Trophoblast cell (in vitro differentiated cells and primary cell): ENCODE results near the gene IL36A.

Experiments used
- DNase-seq, 2 donors: peaks; one replicate each; pipeline ENCODE4 v3.0.0-alpha.2; 2016
- H2AFZ ChIP-seq: 2 replicates; pipeline ENCODE4 v1.6.1; 2013; ENCODE audit warnings: low read length, moderate library complexity, mild to moderate bottlenecking; ENCODE audit not compliant: insufficient read depth, poor library complexity
- H2AK5ac ChIP-seq: 2 replicates; pipeline ENCODE4 v1.6.1; 2013; ENCODE audit warnings: mild to moderate bottlenecking, low read length
- H2BK120ac ChIP-seq: 2 replicates; pipeline ENCODE4 v1.6.1; 2013; ENCODE audit warnings: low read length, mild to moderate bottlenecking, moderate library complexity; ENCODE audit not compliant: insufficient read depth, poor library complexity
- H2BK12ac ChIP-seq: 2 replicates; pipeline ENCODE4 v1.6.1; 2013; ENCODE audit warnings: mild to moderate bottlenecking, low read length, moderate library complexity
- H2BK5ac ChIP-seq: 2 replicates; pipeline ENCODE4 v1.6.1; 2013; ENCODE audit warnings: low read length, low read depth, moderate library complexity, mild to moderate bottlenecking; ENCODE audit not compliant: poor library complexity
- H3K14ac ChIP-seq: 2 replicates; pipeline ENCODE4 v1.6.1; 2013; ENCODE audit warnings: mild to moderate bottlenecking, low read length
- H3K18ac ChIP-seq: 2 replicates; pipeline ENCODE4 v1.6.1; 2013; ENCODE audit warnings: mild to moderate bottlenecking, low read length
- H3K23ac ChIP-seq: 2 replicates; pipeline ENCODE4 v1.6.1; 2013; ENCODE audit warnings: low read length
- H3K27ac ChIP-seq: 2 replicates; pipeline ENCODE4 v1.5.1; 2013; ENCODE audit warnings: low read depth, mild to moderate bottlenecking, inconsistent platforms, low read length, moderate library complexity
- H3K27me3 ChIP-seq: 2 replicates; pipeline ENCODE4 v1.6.1; 2013; ENCODE audit warnings: inconsistent platforms, mild to moderate bottlenecking, low read length, moderate library complexity; ENCODE audit not compliant: insufficient read depth
- H3K36me3 ChIP-seq, 2 experiments: 1 replicate in 1 of 2; 2 replicates in 1 of 2; pipeline ENCODE4 v1.6.1; 2013; ENCODE audit warnings: low read length in 2 of 2, mild to moderate bottlenecking in 2 of 2, moderate library complexity in 1 of 2; ENCODE audit not compliant: insufficient read depth in 2 of 2, control insufficient read depth in 1 of 2
- H3K4ac ChIP-seq: 2 replicates; pipeline ENCODE4 v1.6.1; 2013; ENCODE audit warnings: low read depth, mild to moderate bottlenecking, low read length, moderate library complexity
- H3K4me1 ChIP-seq, 2 experiments: 1 replicate in 1 of 2; 2 replicates in 1 of 2; pipeline ENCODE4 v1.6.1; 2013; ENCODE audit warnings: low read length in 2 of 2, mild to moderate bottlenecking in 2 of 2, moderate library complexity in 1 of 2; ENCODE audit not compliant: insufficient read depth in 2 of 2, control insufficient read depth in 1 of 2
- H3K4me2 ChIP-seq: 2 replicates; pipeline ENCODE4 v1.6.1; 2013; ENCODE audit warnings: inconsistent platforms, mild to moderate bottlenecking, low read length, moderate library complexity
- H3K4me3 ChIP-seq: 2 replicates; pipeline ENCODE4 v1.5.1; 2013; ENCODE audit warnings: mild to moderate bottlenecking, low read depth, low read length, inconsistent platforms
- H3K79me1 ChIP-seq: one replicate; pipeline ENCODE4 v1.6.1; 2013; ENCODE audit warnings: low read length
- H3K79me2 ChIP-seq: 2 replicates; pipeline ENCODE4 v1.6.1; 2013; ENCODE audit warnings: low read length, mild to moderate bottlenecking; ENCODE audit not compliant: control insufficient read depth, insufficient read depth, poor library complexity
- H3K9ac ChIP-seq: 2 replicates; pipeline ENCODE4 v1.6.1; 2013; ENCODE audit warnings: mild to moderate bottlenecking, low read length
- H3K9me3 ChIP-seq: 2 replicates; pipeline ENCODE4 v1.6.1; 2013; ENCODE audit warnings: low read depth, mild to moderate bottlenecking, control low read depth, inconsistent platforms, low read length; ENCODE audit not compliant: insufficient read depth
- H4K12ac ChIP-seq: 2 replicates; pipeline ENCODE4 v1.6.1; 2013; ENCODE audit warnings: low read depth, mild to moderate bottlenecking, low read length, moderate library complexity
- H4K8ac ChIP-seq: 2 replicates; pipeline ENCODE4 v1.6.1; 2013; ENCODE audit warnings: low read depth, mild to moderate bottlenecking, low read length, moderate library complexity
- H4K91ac ChIP-seq: one replicate; pipeline ENCODE4 v1.6.1; 2013; ENCODE audit warnings: low read depth, mild to moderate bottlenecking, low read length, moderate library complexity
- WGBS: extraction: QIAGEN DNeasy Blood & Tissue Kit; methylation state at CpG from one replicate; pipeline ENCODE4 v1.1.7; 2013; ENCODE audit warnings: missing lambda C conversion rate; ENCODE audit not compliant: insufficient read length, insufficient coverage; ENCODE audit errors: extremely low coverage; 5-methylcytosine and 5-hydroxymethylcytosine counted together

The IL36A gene

DNA sequence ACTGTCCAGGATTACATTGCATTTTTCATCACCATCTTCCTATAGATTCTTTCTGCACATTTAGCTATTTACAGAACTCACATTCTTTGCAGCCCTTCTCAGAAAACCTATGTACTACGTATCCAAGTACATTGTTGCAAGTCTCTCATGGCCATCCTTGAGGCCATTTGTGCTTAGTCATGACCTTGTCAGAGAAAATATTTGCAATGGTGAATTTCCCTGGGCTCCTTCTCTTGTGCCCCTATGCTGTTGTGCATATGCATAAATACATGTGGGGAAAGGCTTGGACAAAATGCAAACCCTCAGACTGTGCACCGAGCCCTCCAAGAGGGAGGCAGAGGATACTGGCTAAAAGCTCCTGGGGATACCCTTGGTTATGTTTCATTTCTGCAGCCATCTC, 19.5 kb downstream of the IL36A start:
- WGBS = no CpG with 5 or more reads among the region's 2 CpGs
- H2BK5ac ChIP-seq = no peak overlapping the region
- peak; percentile 12 to 64 for DNase-seq

DNA sequence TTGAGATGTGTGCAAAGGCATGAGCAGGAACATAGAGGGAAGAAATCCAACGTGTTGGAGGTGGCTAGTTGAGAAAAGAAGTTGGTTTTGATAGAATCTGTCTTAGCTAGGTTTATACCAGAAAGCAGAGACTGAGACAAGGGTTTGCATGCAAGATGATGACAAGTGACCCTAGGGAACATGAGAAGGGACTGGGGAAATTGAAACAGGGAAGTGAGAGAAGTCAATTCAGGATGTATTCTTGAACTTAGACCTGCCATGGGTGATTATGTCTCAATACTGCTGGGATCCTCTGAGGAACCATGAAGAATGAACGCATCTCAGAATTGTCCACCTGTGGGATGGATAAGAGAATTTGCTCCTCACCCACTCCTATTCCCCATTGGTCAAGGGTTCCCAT, 20.5 kb downstream of the IL36A start:
- no peaks in the 10 kb centered on the region for H3K79me2 ChIP-seq
- H3K79me1 ChIP-seq = no peaks in the 10 kb centered on the region
- H2AFZ ChIP-seq = no peak overlapping the region
- no peak overlapping the region for H3K27ac ChIP-seq
- H3K27me3 ChIP-seq = no peaks in the 10 kb centered on the region
- no peak overlapping the region for H3K23ac ChIP-seq
- H2BK12ac ChIP-seq = no peak overlapping the region
- WGBS = no CpG with 5 or more reads among the region's 2 CpGs
- DNase-seq = no peak
- no peaks in the 10 kb centered on the region for H3K4me1 ChIP-seq
- no peak overlapping the region for H2BK120ac ChIP-seq
- H4K8ac ChIP-seq = no peak overlapping the region
- no peaks in the 10 kb centered on the region for H3K36me3 ChIP-seq
- H4K12ac ChIP-seq = no peak overlapping the region
- no peak overlapping the region for H3K4me3 ChIP-seq
- H2AK5ac ChIP-seq = no peak overlapping the region
- H3K4me2 ChIP-seq = no peak overlapping the region
- H4K91ac ChIP-seq = no peak overlapping the region
- H3K14ac ChIP-seq = no peak overlapping the region
- H2BK5ac ChIP-seq = no peak overlapping the region
- H3K4ac ChIP-seq = no peak overlapping the region
- no peaks in the 10 kb centered on the region for H3K9me3 ChIP-seq
- H3K9ac ChIP-seq = no peak overlapping the region
- H3K18ac ChIP-seq = no peak overlapping the region

More for the DNA sequence above, 19.5 kb downstream of the IL36A start:
- Histone ChIP-seq H3K14ac (no peak overlapping the region), H4K8ac (no peak overlapping the region), H3K4me1 (no peaks in the 10 kb centered on the region), H3K79me2 (no peaks in the 10 kb centered on the region), H3K4ac (no peak overlapping the region), H2BK120ac (no peak overlapping the region), H3K27ac (no peak overlapping the region), H3K9me3 (no peaks in the 10 kb centered on the region), H3K4me2 (no peak overlapping the region), H3K23ac (no peak overlapping the region), H4K91ac (no peak overlapping the region), H2AK5ac (no peak overlapping the region), H3K4me3 (no peak overlapping the region), H3K9ac (no peak overlapping the region), H3K79me1 (no peaks in the 10 kb centered on the region), H3K36me3 (no peaks in the 10 kb centered on the region), H3K18ac (no peak overlapping the region), H3K27me3 (no peaks in the 10 kb centered on the region), H2AFZ (no peak overlapping the region), H4K12ac (no peak overlapping the region), H2BK12ac (no peak overlapping the region)

GRCh38 chr2:113027691-113028090, 22.4 kb downstream of the IL36A start:
- H2AFZ ChIP-seq = no peak overlapping the region
- no peak overlapping the region for H4K8ac ChIP-seq
- no peak overlapping the region for H3K4me3 ChIP-seq
- H3K14ac ChIP-seq = no peak overlapping the region
- H3K79me1 ChIP-seq = no peaks in the 10 kb centered on the region
- no peak overlapping the region for H2BK12ac ChIP-seq
- H3K79me2 ChIP-seq = no peaks in the 10 kb centered on the region
- no peak overlapping the region for H3K27ac ChIP-seq
- H4K91ac ChIP-seq = no peak overlapping the region
- H3K27me3 ChIP-seq = no peaks in the 10 kb centered on the region
- H2BK5ac ChIP-seq = no peak overlapping the region
- H3K9me3 ChIP-seq = no peaks in the 10 kb centered on the region
- H3K23ac ChIP-seq = no peak overlapping the region
- H4K12ac ChIP-seq = no peak overlapping the region
- no peak overlapping the region for H3K9ac ChIP-seq
- no peak overlapping the region for H3K18ac ChIP-seq
- WGBS = no CpG with 5 or more reads among the region's 2 CpGs
- no peak overlapping the region for H2AK5ac ChIP-seq
- no peak overlapping the region for H3K4ac ChIP-seq
- no peaks in the 10 kb centered on the region for H3K36me3 ChIP-seq
- no peaks in the 10 kb centered on the region for H3K4me1 ChIP-seq
- no peak overlapping the region for H3K4me2 ChIP-seq
- H2BK120ac ChIP-seq = no peak overlapping the region
- DNase-seq = no peak

GRCh38 chr2:113028112-113028511, 22.9 kb downstream of the IL36A start:
- H3K79me2 ChIP-seq = no peaks in the 10 kb centered on the region
- no peaks in the 10 kb centered on the region for H3K79me1 ChIP-seq
- no peak overlapping the region for H3K9ac ChIP-seq
- no peak overlapping the region for H3K27ac ChIP-seq
- H2AK5ac ChIP-seq = no peak overlapping the region
- H4K8ac ChIP-seq = no peak overlapping the region
- no peak for DNase-seq
- no peak overlapping the region for H2BK120ac ChIP-seq
- no peak overlapping the region for H3K4me2 ChIP-seq
- no peaks in the 10 kb centered on the region for H3K36me3 ChIP-seq
- H2AFZ ChIP-seq = no peak overlapping the region
- no peak overlapping the region for H3K18ac ChIP-seq
- no peak overlapping the region for H3K23ac ChIP-seq
- no peaks in the 10 kb centered on the region for H3K27me3 ChIP-seq
- no CpG with 5 or more reads among the region's 1 CpG for WGBS
- no peaks in the 10 kb centered on the region for H3K4me1 ChIP-seq
- no peak overlapping the region for H2BK5ac ChIP-seq
- no peak overlapping the region for H4K91ac ChIP-seq
- H3K14ac ChIP-seq = no peak overlapping the region
- H3K4me3 ChIP-seq = no peak overlapping the region
- H3K4ac ChIP-seq = no peak overlapping the region
- no peaks in the 10 kb centered on the region for H3K9me3 ChIP-seq
- H2BK12ac ChIP-seq = no peak overlapping the region
- no peak overlapping the region for H4K12ac ChIP-seq
